ENCODE data around the gene PRDM16. TPM values are rescaled to one million over a fixed set of nuclear protein-coding genes. Genes with fewer than 3 reads are reported as not detected.
A peak's percentile ranks its signal among the peaks of the same experiment; 100 is the strongest.

PRDM16 gene
- polyA plus RNA-seq, 1 donor from 2014 or later: 0.21 TPM

- Histone ChIP-seq H4K20me1 (ENCODE audit: insufficient read depth) (no peaks in the 10 kb centered on the region), H3K4me3 (ENCODE audit: low read length) (peak overlapping the region; percentile 54), H3K27ac (ENCODE audit: low read length) (no peak overlapping the region), H3K4me2 (ENCODE audit: low read length) (no peak overlapping the region), H3K27me3 (ENCODE audit: insufficient read depth, low read depth, low read length) (peaks cover 43% of the 10 kb centered on the region), H3K9me2 (ENCODE audit: insufficient read depth, low read length) (no peaks in the 10 kb centered on the region), H3K9ac (ENCODE audit: low read length) (peak overlapping the region; percentile 42), H2AFZ (ENCODE audit: low read depth, low read length) (no peak overlapping the region), H3K9me3 (ENCODE audit: low read length) (no peaks in the 10 kb centered on the region), H3K36me3 (ENCODE audit: insufficient read depth, low read length) (no peaks in the 10 kb centered on the region), H3F3A (ENCODE audit: insufficient read depth, low read length, poor library complexity, severe bottlenecking) (no peaks in the 10 kb centered on the region), H3K79me2 (replicated peaks; ENCODE audit: insufficient read depth, low read length) (peaks cover 86% of the 10 kb centered on the region)
- peak; percentile 41 for TF ChIP-seq POLR2AphosphoS5 (IDR thresholded peaks at IDR 0.05)
- TF ChIP-seq, protein P1, sequence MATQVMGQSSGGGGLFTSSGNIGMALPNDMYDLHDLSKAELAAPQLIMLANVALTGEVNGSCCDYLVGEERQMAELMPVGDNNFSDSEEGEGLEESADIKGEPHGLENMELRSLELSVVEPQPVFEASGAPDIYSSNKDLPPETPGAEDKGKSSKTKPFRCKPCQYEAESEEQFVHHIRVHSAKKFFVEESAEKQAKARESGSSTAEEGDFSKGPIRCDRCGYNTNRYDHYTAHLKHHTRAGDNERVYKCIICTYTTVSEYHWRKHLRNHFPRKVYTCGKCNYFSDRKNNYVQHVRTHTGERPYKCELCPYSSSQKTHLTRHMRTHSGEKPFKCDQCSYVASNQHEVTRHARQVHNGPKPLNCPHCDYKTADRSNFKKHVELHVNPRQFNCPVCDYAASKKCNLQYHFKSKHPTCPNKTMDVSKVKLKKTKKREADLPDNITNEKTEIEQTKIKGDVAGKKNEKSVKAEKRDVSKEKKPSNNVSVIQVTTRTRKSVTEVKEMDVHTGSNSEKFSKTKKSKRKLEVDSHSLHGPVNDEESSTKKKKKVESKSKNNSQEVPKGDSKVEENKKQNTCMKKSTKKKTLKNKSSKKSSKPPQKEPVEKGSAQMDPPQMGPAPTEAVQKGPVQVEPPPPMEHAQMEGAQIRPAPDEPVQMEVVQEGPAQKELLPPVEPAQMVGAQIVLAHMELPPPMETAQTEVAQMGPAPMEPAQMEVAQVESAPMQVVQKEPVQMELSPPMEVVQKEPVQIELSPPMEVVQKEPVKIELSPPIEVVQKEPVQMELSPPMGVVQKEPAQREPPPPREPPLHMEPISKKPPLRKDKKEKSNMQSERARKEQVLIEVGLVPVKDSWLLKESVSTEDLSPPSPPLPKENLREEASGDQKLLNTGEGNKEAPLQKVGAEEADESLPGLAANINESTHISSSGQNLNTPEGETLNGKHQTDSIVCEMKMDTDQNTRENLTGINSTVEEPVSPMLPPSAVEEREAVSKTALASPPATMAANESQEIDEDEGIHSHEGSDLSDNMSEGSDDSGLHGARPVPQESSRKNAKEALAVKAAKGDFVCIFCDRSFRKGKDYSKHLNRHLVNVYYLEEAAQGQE (IDR thresholded peaks at IDR 0.05; ENCODE audit: borderline replicate concordance): no peak
- no peak for TF ChIP-seq SMC3 (conservative IDR thresholded peaks at IDR 0.05; ENCODE audit: poor library complexity)
- no peak for TF ChIP-seq TAF1 (IDR thresholded peaks at IDR 0.05; ENCODE audit: low read depth)
- TF ChIP-seq, protein P2, sequence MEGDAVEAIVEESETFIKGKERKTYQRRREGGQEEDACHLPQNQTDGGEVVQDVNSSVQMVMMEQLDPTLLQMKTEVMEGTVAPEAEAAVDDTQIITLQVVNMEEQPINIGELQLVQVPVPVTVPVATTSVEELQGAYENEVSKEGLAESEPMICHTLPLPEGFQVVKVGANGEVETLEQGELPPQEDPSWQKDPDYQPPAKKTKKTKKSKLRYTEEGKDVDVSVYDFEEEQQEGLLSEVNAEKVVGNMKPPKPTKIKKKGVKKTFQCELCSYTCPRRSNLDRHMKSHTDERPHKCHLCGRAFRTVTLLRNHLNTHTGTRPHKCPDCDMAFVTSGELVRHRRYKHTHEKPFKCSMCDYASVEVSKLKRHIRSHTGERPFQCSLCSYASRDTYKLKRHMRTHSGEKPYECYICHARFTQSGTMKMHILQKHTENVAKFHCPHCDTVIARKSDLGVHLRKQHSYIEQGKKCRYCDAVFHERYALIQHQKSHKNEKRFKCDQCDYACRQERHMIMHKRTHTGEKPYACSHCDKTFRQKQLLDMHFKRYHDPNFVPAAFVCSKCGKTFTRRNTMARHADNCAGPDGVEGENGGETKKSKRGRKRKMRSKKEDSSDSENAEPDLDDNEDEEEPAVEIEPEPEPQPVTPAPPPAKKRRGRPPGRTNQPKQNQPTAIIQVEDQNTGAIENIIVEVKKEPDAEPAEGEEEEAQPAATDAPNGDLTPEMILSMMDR (IDR thresholded peaks at IDR 0.05; ENCODE audit: poor library complexity, severe bottlenecking): no peak
Observed at GRCh38 chr1:3073489-3074296, 4.7 kb downstream of the PRDM16 start.

DNA sequence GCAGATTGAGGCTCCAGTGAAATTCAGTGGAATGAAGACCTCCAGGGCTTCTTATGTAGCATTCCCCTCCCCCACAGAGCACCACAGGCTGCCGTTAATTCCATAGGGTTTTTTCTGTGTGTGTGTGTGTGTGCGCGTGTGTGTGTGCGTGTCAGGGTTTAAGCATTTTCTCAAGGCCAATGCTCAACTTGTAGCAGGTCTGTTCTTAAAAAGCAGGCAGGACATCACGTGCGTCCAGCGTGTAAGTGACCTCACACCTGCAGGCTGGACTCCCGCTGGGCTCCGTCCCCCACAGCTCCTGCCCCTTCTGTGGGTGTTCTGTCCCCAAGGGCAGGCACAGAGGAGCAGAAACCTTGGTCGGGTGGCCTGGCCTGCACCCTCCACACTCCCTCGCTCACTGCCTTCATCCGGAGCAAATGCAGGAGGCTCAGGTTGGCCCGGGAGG, 5.3 kb downstream of the PRDM16 start:
- Histone ChIP-seq H3K4me3 (ENCODE audit: low read length) (peak overlapping the region; percentile 54), H3K27me3 (ENCODE audit: insufficient read depth, low read depth, low read length) (peaks cover 39% of the 10 kb centered on the region), H3K27ac (ENCODE audit: low read length) (no peak overlapping the region), H4K20me1 (ENCODE audit: insufficient read depth) (no peaks in the 10 kb centered on the region), H3K9me3 (ENCODE audit: low read length) (no peaks in the 10 kb centered on the region), H3K79me2 (replicated peaks; ENCODE audit: insufficient read depth, low read length) (peaks cover 89% of the 10 kb centered on the region), H3K36me3 (ENCODE audit: insufficient read depth, low read length) (no peaks in the 10 kb centered on the region), H3K9me2 (ENCODE audit: insufficient read depth, low read length) (no peaks in the 10 kb centered on the region), H2AFZ (ENCODE audit: low read depth, low read length) (no peak overlapping the region), H3K9ac (ENCODE audit: low read length) (peak overlapping the region; percentile 42), H3K4me2 (ENCODE audit: low read length) (no peak overlapping the region), H3F3A (ENCODE audit: insufficient read depth, low read length, poor library complexity, severe bottlenecking) (no peaks in the 10 kb centered on the region)
- TF ChIP-seq EP300 (conservative IDR thresholded peaks at IDR 0.05; ENCODE audit: poor library complexity, severe bottlenecking) (no peak), POLR2AphosphoS5 (IDR thresholded peaks at IDR 0.05) (peak; percentile 6)
- TF ChIP-seq, protein P1 (IDR thresholded peaks at IDR 0.05; ENCODE audit: borderline replicate concordance): no peak

Measured in neural cell (in vitro differentiated cells).